Measurements from ENCODE around the gene HNRNPH1.

DNA sequence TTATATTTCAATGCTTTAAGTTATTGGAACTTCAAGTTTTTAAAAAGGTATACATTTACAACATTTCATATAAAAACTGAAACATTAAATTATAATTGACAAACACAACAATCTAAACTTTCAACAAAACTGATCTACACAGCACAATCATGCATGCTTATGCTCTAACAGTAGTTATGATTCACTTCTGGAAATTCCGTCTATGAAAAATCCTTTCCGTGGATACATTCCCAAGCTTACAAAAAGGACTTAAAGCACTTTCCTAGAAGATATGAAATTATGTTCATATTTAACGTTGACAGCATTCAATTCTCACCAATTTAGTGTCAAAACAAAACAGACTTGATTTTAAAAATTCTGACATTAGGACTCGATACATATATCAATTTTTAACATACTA lies 3.7 kb downstream of the HNRNPH1 start:
- TF ChIP-seq TAF1 (IDR thresholded peaks at IDR 0.05; ENCODE audit: borderline replicate concordance, low read depth, low read length) = no peak
- no peak for TF ChIP-seq POLR2A (IDR thresholded peaks at IDR 0.05; ENCODE audit: low read depth, low read length)
- no peak for TF ChIP-seq POLR2AphosphoS5 (IDR thresholded peaks at IDR 0.05; ENCODE audit: low read depth, low read length)
